ENCODE results near the gene PMIS2.
"Not testable (repeated sequence)": the region's sequence is repeated elsewhere in the genome, so short reads cannot be mapped to it uniquely, and the experiment has no call there.

Gene PMIS2

GRCh38 chr19:35592226-35592625, 6.3 kb downstream of the PMIS2 start:
- Histone ChIP-seq H3K27me3 (ENCODE audit: insufficient read depth, low read length) (no peaks in the 10 kb centered on the region), H3K4me2 (ENCODE audit: low read length) (no peak overlapping the region), H4K20me1 (ENCODE audit: insufficient read depth, low read length) (no peaks in the 10 kb centered on the region), H3K9me2 (ENCODE audit: low read depth, low read length) (no peaks in the 10 kb centered on the region), H3K9ac (ENCODE audit: low read length) (no peak overlapping the region), H3K4me3 (ENCODE audit: low read depth, low read length, poor library complexity, severe bottlenecking) (no peak overlapping the region), H3K79me2 (ENCODE audit: insufficient read depth, low read length) (no peaks in the 10 kb centered on the region), H3K4me1 (ENCODE audit: insufficient read depth, low read length, severe bottlenecking) (no peaks in the 10 kb centered on the region), H3K36me3 (ENCODE audit: insufficient read depth, low read length) (no peaks in the 10 kb centered on the region), H3F3A (ENCODE audit: insufficient read depth, low read length) (no peaks in the 10 kb centered on the region), H3K27ac (ENCODE audit: low read depth, low read length, poor library complexity, severe bottlenecking) (no peak overlapping the region), H2AFZ (ENCODE audit: low read length) (no peak overlapping the region), H3K9me3 (ENCODE audit: low read length) (no peaks in the 10 kb centered on the region)
- TF ChIP-seq EZH2 (IDR thresholded peaks at IDR 0.05; ENCODE audit: borderline replicate concordance, low read length) (no peak), CTCF (IDR thresholded peaks at IDR 0.05; ENCODE audit: low read length) (peak; percentile 75)

GRCh38 chr19:35595026-35595425, 9.1 kb downstream of the PMIS2 start:
- not testable (repeated sequence) for H3F3A ChIP-seq (ENCODE audit: insufficient read depth, low read length); H3K4me3 ChIP-seq (ENCODE audit: low read depth, low read length, poor library complexity, severe bottlenecking); H3K27ac ChIP-seq (ENCODE audit: low read depth, low read length, poor library complexity, severe bottlenecking); H3K4me1 ChIP-seq (ENCODE audit: insufficient read depth, low read length, severe bottlenecking); H3K9me2 ChIP-seq (ENCODE audit: low read depth, low read length); H3K27me3 ChIP-seq (ENCODE audit: insufficient read depth, low read length); H3K9me3 ChIP-seq (ENCODE audit: low read length); H4K20me1 ChIP-seq (ENCODE audit: insufficient read depth, low read length); H3K9ac ChIP-seq (ENCODE audit: low read length); H2AFZ ChIP-seq (ENCODE audit: low read length); H3K79me2 ChIP-seq (ENCODE audit: insufficient read depth, low read length); H3K36me3 ChIP-seq (ENCODE audit: insufficient read depth, low read length); H3K4me2 ChIP-seq (ENCODE audit: low read length)

- H3F3A ChIP-seq (ENCODE audit: insufficient read depth, low read length), result no peaks in the 10 kb centered on the region
- no peaks in the 10 kb centered on the region for H3K9me3 ChIP-seq (ENCODE audit: low read length)
- H3K9me2 ChIP-seq (ENCODE audit: low read depth, low read length), result no peaks in the 10 kb centered on the region
- H3K79me2 ChIP-seq (ENCODE audit: insufficient read depth, low read length), result no peaks in the 10 kb centered on the region
- no peaks in the 10 kb centered on the region for H3K27me3 ChIP-seq (ENCODE audit: insufficient read depth, low read length)
- H4K20me1 ChIP-seq (ENCODE audit: insufficient read depth, low read length), result no peaks in the 10 kb centered on the region
- H3K4me3 ChIP-seq (ENCODE audit: low read depth, low read length, poor library complexity, severe bottlenecking), result no peak overlapping the region
- H3K27ac ChIP-seq (ENCODE audit: low read depth, low read length, poor library complexity, severe bottlenecking), result no peak overlapping the region
- TF ChIP-seq CTCF (IDR thresholded peaks at IDR 0.05; ENCODE audit: low read length) (no peak), EZH2 (IDR thresholded peaks at IDR 0.05; ENCODE audit: borderline replicate concordance, low read length) (no peak)
- H3K36me3 ChIP-seq (ENCODE audit: insufficient read depth, low read length), result no peaks in the 10 kb centered on the region
- no peak overlapping the region for H2AFZ ChIP-seq (ENCODE audit: low read length)
- no peak overlapping the region for H3K4me2 ChIP-seq (ENCODE audit: low read length)
- no peak overlapping the region for H3K9ac ChIP-seq (ENCODE audit: low read length)
- no peaks in the 10 kb centered on the region for H3K4me1 ChIP-seq (ENCODE audit: insufficient read depth, low read length, severe bottlenecking)
These were observed 10.0 kb downstream of the PMIS2 start for GRCh38 chr19:35595928-35596327.

- Histone ChIP-seq H3K79me2 (ENCODE audit: insufficient read depth, low read length) (no peaks in the 10 kb centered on the region), H3K9ac (ENCODE audit: low read length) (no peak overlapping the region), H3K27me3 (ENCODE audit: insufficient read depth, low read length) (no peaks in the 10 kb centered on the region), H3F3A (ENCODE audit: insufficient read depth, low read length) (no peaks in the 10 kb centered on the region), H3K4me2 (ENCODE audit: low read length) (no peak overlapping the region), H3K9me2 (ENCODE audit: low read depth, low read length) (no peaks in the 10 kb centered on the region), H4K20me1 (ENCODE audit: insufficient read depth, low read length) (no peaks in the 10 kb centered on the region), H3K27ac (ENCODE audit: low read depth, low read length, poor library complexity, severe bottlenecking) (no peak overlapping the region), H3K36me3 (ENCODE audit: insufficient read depth, low read length) (no peaks in the 10 kb centered on the region), H3K4me1 (ENCODE audit: insufficient read depth, low read length, severe bottlenecking) (no peaks in the 10 kb centered on the region), H2AFZ (ENCODE audit: low read length) (no peak overlapping the region), H3K9me3 (ENCODE audit: low read length) (no peaks in the 10 kb centered on the region), H3K4me3 (ENCODE audit: low read depth, low read length, poor library complexity, severe bottlenecking) (no peak overlapping the region)
- TF ChIP-seq EZH2 (IDR thresholded peaks at IDR 0.05; ENCODE audit: borderline replicate concordance, low read length) (no peak), CTCF (IDR thresholded peaks at IDR 0.05; ENCODE audit: low read length) (no peak)
These were observed 10.5 kb downstream of the PMIS2 start for GRCh38 chr19:35596366-35596999.

Measured in OCI-LY1 (cell line).